Measurements from ENCODE around the gene CD80. TPM values are rescaled to one million over a fixed set of nuclear protein-coding genes. Genes with fewer than 3 reads are reported as not detected.
A peak's percentile ranks its signal among the peaks of the same experiment; 100 is the strongest.
"Not testable (repeated sequence)": the region's sequence is repeated elsewhere in the genome, so short reads cannot be mapped to it uniquely, and the experiment has no call there.

CD80 gene
- total RNA-seq, 2 experiments from 2014 or later: 3.4 to 3.7 TPM

DNA sequence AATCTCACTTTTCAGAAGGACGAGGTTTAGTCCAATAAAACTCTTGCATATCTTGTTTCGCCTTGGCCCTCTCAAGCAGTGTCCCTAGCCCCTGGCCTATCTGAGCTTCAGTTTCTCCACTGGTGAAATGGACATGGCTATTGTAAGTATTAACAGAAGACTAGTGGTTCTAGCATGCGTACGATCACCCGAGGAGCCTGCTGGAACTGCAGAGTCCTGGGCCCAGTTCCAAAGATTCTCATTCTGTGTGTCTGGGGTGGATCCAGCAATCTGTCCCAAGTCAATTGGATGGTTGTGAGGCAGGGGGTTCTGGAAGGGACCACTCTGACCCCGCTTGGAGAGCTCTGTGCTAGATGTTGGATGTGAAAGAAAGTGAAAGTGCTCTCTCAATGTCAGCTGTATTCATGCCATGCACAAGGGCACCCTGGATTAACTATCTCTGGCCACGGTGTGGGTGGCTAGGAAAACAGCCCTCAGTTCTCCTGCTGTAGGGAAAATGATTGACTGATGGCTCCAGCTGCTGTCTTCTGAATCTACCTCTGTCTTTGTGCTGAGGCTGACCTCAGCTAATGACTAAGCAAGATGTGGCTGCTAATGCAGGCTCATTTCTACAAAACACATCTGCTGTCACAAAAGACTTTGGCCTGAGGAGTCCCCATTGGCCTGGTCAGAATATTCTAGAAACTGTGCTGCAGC is 36.4 kb upstream of the CD80 start:
- Mint-ChIP-seq H3K27ac (no peak overlapping the region), H3K36me3 (no peaks in the 10 kb centered on the region), H3K4me3 (no peak overlapping the region), H3K9me3 (peaks cover under 1% of the 10 kb centered on the region), H3K4me1 (ENCODE audit: low read depth) (peaks cover 21% of the 10 kb centered on the region), H3K27me3 (peaks cover 2% of the 10 kb centered on the region)
- ChIA-PET POLR2A (no interaction called here), CTCF (no interaction called here)
- intact Hi-C loops (cut with micrococcal nuclease): no loop called here
- DNase-seq: no peak

DNA sequence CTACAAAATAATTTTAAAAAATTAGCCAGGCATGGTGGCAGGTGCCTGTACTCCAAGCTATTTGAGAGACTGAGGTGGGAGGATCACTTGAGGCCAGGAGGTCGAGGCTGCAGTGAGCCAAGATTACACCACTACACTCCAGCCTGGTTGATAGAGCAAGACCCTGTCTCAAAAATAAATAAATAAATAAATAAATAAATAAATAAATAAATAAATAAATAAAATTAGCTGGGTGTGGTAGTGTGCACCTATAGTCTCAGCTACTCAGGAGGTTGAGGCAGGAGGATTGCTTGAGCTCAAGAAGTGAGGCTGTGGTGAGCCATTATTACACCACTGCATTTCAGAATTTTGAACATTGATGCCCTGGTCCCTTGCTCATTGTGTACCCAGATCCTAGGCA is 35.5 kb upstream of the CD80 start:
- POLR2A ChIA-PET, CTCF ChIA-PET: not testable (repeated sequence)

DNA sequence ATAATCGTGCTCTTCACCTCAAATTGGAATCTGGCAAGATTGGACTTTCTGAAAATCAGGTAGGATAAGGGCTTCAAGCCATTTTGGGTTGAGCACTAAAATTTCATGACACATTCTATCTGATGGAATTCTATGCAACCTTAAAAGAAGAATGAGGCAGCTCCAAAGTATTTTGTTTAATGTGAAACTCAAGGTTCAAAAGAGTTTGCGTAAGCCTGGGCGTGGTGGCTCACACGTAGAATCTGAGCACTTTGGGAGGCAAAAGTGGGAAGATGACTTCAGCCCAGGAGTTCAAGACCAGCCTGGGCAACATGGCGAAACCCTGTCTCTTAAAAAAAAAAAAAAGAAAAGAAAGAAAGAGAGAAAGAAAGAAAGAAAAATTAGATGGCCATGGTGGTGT is 34.7 kb upstream of the CD80 start:
- POLR2A ChIA-PET: no interaction called here

More for the DNA sequence above, 35.5 kb upstream of the CD80 start:
- H3K27me3 Mint-ChIP-seq; H3K27ac Mint-ChIP-seq; H3K9me3 Mint-ChIP-seq; DNase-seq; H3K36me3 Mint-ChIP-seq; H3K4me3 Mint-ChIP-seq; intact Hi-C loops (cut with micrococcal nuclease): not testable (repeated sequence)
- peaks cover 20% of the 10 kb centered on the region for H3K4me1 Mint-ChIP-seq (ENCODE audit: low read depth)

DNA sequence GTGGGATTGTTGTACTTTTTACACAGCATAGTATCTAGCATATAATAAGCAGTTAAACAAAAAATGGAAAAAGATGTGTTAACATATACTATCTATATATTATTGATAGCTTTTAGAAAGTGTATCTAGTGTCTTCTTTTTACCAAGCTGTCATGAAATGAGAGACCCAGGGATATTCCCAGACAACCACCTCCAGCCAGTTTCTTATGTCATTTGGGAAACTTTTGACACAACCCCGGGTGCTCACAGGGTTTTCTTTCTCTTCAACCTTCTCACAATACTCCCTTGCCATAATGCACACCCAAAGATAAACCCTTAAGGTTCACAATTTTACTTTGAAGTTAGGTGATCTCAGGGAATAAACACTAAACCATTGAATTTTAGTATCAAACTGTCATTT is 33.4 kb upstream of the CD80 start:
- CTCF ChIA-PET: no interaction called here
- H3K4me3 Mint-ChIP-seq: no peak overlapping the region
- H3K27me3 Mint-ChIP-seq: peaks cover 9% of the 10 kb centered on the region
- POLR2A ChIA-PET: no interaction called here
- no peak overlapping the region for H3K27ac Mint-ChIP-seq
- peaks cover 21% of the 10 kb centered on the region for H3K4me1 Mint-ChIP-seq (ENCODE audit: low read depth)
- peaks cover 8% of the 10 kb centered on the region for H3K36me3 Mint-ChIP-seq
- intact Hi-C loops (cut with micrococcal nuclease): no loop called here
- DNase-seq: no peak
- H3K9me3 Mint-ChIP-seq: peaks cover 10% of the 10 kb centered on the region

More for the DNA sequence above, 34.7 kb upstream of the CD80 start:
- intact Hi-C loops (cut with micrococcal nuclease): no loop called here
- no peak for DNase-seq
- CTCF ChIA-PET: no interaction called here
- H3K4me1 Mint-ChIP-seq (ENCODE audit: low read depth): peaks cover 18% of the 10 kb centered on the region
- H3K27me3 Mint-ChIP-seq: peaks cover 9% of the 10 kb centered on the region
- peaks cover 10% of the 10 kb centered on the region for H3K9me3 Mint-ChIP-seq
- no peak overlapping the region for H3K27ac Mint-ChIP-seq
- H3K36me3 Mint-ChIP-seq: peaks cover 8% of the 10 kb centered on the region
- H3K4me3 Mint-ChIP-seq: no peak overlapping the region

DNA sequence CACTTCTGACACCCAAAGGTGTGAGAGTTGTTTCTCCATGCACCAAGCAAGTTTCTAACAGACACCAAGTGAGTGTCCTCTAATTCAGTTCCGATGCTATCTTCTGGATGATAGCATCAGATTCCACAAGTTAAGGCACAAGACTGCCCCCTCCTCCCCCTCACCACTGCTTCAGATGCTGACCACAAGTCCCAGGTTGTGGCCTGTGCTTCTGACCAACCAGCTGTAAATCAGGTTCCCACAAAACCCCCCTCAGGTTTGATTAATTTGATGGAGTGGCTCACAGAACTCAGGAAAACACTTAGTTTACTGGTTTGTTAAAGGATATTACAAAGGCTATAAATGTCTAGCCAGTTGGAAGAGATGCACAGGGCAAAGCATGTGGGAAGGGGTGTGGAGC is 31.3 kb upstream of the CD80 start:
- no peak overlapping the region for H3K4me3 Mint-ChIP-seq
- no peak for DNase-seq
- H3K27me3 Mint-ChIP-seq: peaks cover 9% of the 10 kb centered on the region
- peaks cover 10% of the 10 kb centered on the region for H3K9me3 Mint-ChIP-seq
- intact Hi-C loops (cut with micrococcal nuclease): no loop called here
- H3K36me3 Mint-ChIP-seq: peaks cover 8% of the 10 kb centered on the region
- ChIA-PET CTCF (interaction anchor here (0.6 kb wide), 1 partner anchor 36 kb away, joined by 4 read pairs; no protein-coding TSS in a partner anchor), POLR2A (no interaction called here)
- H3K27ac Mint-ChIP-seq: no peak overlapping the region
- H3K4me1 Mint-ChIP-seq (ENCODE audit: low read depth): peaks cover 18% of the 10 kb centered on the region

DNA sequence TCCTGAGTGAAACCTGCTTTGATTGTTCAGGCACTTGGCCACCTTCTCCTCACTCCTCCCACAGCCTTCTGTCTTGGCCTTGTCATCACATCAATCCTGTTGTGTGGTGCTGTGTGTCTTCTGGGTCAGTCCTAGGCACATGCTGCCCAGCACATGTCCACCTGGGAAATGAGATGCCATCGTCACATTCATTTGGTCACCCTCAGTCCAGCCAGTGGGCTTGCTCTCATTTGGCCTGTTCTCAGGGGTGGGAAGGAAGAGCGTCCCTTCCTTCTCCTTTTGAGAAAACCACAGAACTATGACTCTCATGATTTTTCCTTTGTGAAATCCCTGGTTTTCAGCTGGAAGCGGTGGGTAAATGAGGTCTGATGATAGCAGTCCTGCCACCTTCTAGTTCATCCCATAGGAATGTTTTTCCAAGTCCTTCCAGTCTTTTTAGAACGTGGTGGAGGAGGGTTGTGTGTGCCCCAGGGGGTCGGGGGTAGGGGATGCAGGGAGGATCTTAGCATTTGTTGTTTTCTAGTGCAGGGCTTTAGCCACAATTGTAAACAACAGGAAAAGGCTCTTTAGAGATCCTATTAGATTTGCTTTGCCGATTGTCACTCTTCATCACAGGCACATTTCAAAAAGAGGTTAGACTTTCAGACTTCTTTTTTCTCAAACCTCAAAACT is 29.8 kb upstream of the CD80 start:
- H3K27me3 Mint-ChIP-seq: peaks cover 9% of the 10 kb centered on the region
- POLR2A ChIA-PET: no interaction called here
- H3K4me1 Mint-ChIP-seq (ENCODE audit: low read depth): peaks cover 18% of the 10 kb centered on the region
- peaks cover 8% of the 10 kb centered on the region for H3K36me3 Mint-ChIP-seq
- peaks cover 10% of the 10 kb centered on the region for H3K9me3 Mint-ChIP-seq
- DNase-seq: no peak
- CTCF ChIA-PET: interaction anchor here (1.1 to 2.3 kb wide), 2 partner anchors 11 kb away, joined by 3 to 5 read pairs; no protein-coding TSS in a partner anchor
- intact Hi-C loops (cut with micrococcal nuclease): no loop called here
- no peak overlapping the region for H3K4me3 Mint-ChIP-seq
- H3K27ac Mint-ChIP-seq: no peak overlapping the region

DNA sequence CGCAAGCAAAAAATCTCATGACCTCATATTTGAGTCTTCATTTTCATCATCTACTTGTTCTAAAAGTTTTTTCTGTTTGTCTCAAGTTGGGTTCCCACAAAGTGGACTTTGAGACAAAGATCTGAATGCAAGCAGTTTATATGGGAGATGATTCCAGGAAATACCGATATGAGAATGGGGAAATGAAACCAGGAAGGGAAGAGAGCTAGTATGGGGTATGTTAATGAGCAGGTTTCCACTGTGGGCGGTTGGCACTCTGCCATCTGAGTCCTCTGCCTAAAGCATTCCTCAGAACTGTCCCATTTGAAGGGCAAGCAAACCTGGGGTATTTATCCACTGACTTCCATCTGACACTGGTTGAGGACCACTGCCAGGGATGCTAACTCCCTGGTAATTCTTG is 28.7 kb upstream of the CD80 start:
- ChIA-PET POLR2A (no interaction called here), CTCF (interaction anchor here (1.1 to 2.3 kb wide), 2 partner anchors 10 to 12 kb away, joined by 3 to 5 read pairs; no protein-coding TSS in a partner anchor)
- H3K4me3 Mint-ChIP-seq: no peak overlapping the region
- intact Hi-C loops (cut with micrococcal nuclease): no loop called here
- H3K36me3 Mint-ChIP-seq: peaks cover 8% of the 10 kb centered on the region
- peaks cover 18% of the 10 kb centered on the region for H3K4me1 Mint-ChIP-seq (ENCODE audit: low read depth)
- H3K9me3 Mint-ChIP-seq: peaks cover 10% of the 10 kb centered on the region
- H3K27ac Mint-ChIP-seq: no peak overlapping the region
- peak; percentile 34 for DNase-seq
- peaks cover 9% of the 10 kb centered on the region for H3K27me3 Mint-ChIP-seq

DNA sequence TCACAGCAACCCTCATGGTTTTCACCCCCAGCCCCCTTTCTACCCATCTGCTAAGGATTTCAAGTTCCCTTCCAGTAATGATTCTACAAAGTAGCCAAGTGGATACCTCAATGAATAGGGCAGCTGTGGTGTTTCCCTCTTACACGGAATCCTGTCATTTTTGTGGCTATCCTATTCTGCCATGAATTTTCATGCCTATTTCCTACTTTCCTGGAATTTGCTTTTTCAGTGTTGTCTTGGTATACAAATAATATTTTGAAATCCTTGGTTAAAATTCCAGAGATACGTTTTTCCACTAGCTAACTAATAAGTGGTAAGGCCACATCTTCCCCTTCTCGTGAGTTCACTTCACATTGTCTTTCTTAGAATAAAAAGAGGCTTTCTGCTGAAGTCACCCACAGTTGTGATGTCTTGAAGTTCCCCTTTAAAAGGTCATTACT is 27.3 kb upstream of the CD80 start:
- POLR2A ChIA-PET: no interaction called here
- Mint-ChIP-seq H3K4me3 (no peak overlapping the region), H3K4me1 (ENCODE audit: low read depth) (peaks cover 27% of the 10 kb centered on the region), H3K9me3 (peaks cover 10% of the 10 kb centered on the region), H3K36me3 (peaks cover 8% of the 10 kb centered on the region), H3K27ac (no peak overlapping the region), H3K27me3 (peaks cover 8% of the 10 kb centered on the region)
- no peak for DNase-seq
- intact Hi-C loops (cut with micrococcal nuclease): no loop called here
- CTCF ChIA-PET: no interaction called here

DNA sequence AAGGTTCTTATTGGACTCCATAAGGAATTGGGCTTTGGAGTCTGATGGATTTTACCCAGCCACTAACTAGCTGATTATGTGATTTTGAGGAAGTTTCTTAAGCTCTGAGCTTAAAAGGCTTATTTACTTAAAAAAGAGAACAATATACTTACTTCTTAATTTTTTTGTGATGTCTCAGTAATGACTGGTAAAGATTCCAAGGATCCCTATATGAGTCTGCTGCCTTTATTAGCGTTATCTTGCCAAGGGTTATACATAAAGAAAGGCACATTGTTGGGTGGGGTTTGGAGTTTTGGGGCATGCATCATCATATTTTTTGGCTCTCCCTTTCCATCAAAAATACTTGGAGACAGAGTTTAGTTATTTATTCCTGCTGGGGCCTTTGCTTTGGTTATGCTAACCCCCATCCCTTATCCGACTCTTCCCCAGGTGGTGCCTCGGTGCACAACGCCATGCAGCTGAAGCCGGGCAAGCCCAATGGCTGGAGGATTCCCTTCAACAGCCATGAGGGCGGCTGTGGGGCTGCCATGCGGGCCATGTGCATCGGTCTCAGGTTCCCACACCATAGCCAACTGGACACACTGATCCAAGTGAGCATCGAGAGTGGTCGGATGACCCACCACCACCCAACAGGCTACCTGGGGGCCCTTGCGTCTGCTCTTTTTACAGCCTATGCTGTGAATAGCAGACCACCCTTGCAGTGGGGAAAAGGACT is 26.6 kb upstream of the CD80 start:
- Mint-ChIP-seq H3K36me3 (peaks cover 8% of the 10 kb centered on the region), H3K27ac (no peak overlapping the region), H3K4me1 (ENCODE audit: low read depth) (peaks cover 32% of the 10 kb centered on the region), H3K4me3 (no peak overlapping the region), H3K27me3 (peaks cover 8% of the 10 kb centered on the region), H3K9me3 (peaks cover 10% of the 10 kb centered on the region)
- ChIA-PET CTCF (interaction anchor here (1.2 kb wide), 1 partner anchor 14 kb away, joined by 3 read pairs; no protein-coding TSS in a partner anchor), POLR2A (no interaction called here)
- DNase-seq: no peak
- intact Hi-C loops (cut with micrococcal nuclease): no loop called here

DNA sequence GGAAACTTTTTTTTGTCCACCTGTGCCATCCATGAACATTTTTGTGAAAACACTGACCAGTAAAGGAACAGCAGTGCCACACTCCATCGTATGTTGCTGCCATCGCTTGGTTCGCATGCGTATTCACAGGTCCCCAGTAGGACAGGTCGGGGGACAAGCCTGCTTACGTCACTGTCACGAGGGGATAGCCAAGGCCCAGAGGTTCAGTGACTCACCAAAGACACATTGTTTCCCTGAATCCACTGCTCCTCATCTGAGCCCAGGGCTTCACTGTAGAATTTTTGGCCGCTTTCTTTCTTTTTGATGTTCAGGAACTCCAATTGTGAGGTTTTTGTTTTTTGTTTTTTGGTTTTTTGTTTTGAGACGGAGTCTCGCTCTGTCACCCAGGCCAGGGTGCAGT is 25.8 kb upstream of the CD80 start:
- no peak for DNase-seq
- no peak overlapping the region for H3K27ac Mint-ChIP-seq
- POLR2A ChIA-PET: no interaction called here
- H3K4me1 Mint-ChIP-seq (ENCODE audit: low read depth): peaks cover 35% of the 10 kb centered on the region
- CTCF ChIA-PET: interaction anchor here (1.2 kb wide), 1 partner anchor 15 kb away, joined by 3 read pairs; no protein-coding TSS in a partner anchor
- H3K27me3 Mint-ChIP-seq: peaks cover 6% of the 10 kb centered on the region
- H3K36me3 Mint-ChIP-seq: peaks cover 6% of the 10 kb centered on the region
- no peak overlapping the region for H3K4me3 Mint-ChIP-seq
- H3K9me3 Mint-ChIP-seq: peaks cover 4% of the 10 kb centered on the region
- intact Hi-C loops (cut with micrococcal nuclease): no loop called here

DNA sequence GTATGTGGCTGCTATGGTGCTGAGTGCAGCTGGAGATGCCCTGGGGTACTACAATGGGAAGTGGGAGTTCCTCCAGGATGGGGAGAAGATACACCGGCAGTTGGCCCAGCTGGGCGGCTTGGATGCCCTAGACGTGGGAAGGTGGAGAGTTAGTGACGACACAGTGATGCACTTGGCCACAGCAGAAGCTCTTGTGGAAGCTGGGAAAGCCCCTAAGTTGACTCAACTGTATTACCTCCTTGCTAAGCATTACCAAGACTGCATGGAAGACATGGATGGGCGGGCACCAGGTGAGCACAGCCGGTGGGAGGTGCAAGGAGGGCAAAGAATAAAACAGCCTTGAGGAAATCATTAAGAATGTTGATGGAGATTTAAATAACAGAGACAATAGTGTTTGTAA is 22.8 kb upstream of the CD80 start:
- intact Hi-C loops (cut with micrococcal nuclease): loop anchor here (1.0 to 2.0 kb wide), 2 partner anchors 20 to 57 kb away; no protein-coding TSS in a partner anchor
- peaks cover 3% of the 10 kb centered on the region for H3K27me3 Mint-ChIP-seq
- peak; percentile 69 for DNase-seq
- H3K4me1 Mint-ChIP-seq (ENCODE audit: low read depth): peaks cover 28% of the 10 kb centered on the region
- ChIA-PET CTCF (interaction anchor here (1.6 to 3.7 kb wide), 2 partner anchors 19 to 22 kb away, joined by 6 to 16 read pairs; no protein-coding TSS in a partner anchor), POLR2A (interaction anchor here (3.6 kb wide), 1 partner anchor 94 kb away, joined by 13 read pairs; no protein-coding TSS in a partner anchor)
- no peaks in the 10 kb centered on the region for H3K9me3 Mint-ChIP-seq
- H3K36me3 Mint-ChIP-seq: no peaks in the 10 kb centered on the region
- no peak overlapping the region for H3K4me3 Mint-ChIP-seq
- H3K27ac Mint-ChIP-seq: peak overlapping the region; percentile 39
